ENCODE results near the gene TBC1D12.

DNA sequence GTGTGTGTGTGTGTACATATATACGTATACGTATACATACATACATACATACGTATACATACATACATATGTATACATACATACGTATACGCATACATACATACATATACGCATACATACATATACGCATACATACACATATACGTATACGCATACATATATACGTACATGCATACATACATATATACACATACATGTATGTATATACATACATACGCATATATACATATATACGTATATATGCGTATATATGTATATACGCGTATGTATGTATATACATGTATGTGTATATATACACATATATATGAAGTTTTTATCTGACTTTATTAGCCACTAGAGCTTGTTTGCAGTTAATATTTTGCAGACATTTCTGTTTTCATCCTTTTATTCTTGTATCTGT, 63.3 kb downstream of the TBC1D12 start:
- no peak for TF ChIP-seq POLR2A (IDR thresholded peaks at IDR 0.05)
- TF ChIP-seq, protein P1, sequence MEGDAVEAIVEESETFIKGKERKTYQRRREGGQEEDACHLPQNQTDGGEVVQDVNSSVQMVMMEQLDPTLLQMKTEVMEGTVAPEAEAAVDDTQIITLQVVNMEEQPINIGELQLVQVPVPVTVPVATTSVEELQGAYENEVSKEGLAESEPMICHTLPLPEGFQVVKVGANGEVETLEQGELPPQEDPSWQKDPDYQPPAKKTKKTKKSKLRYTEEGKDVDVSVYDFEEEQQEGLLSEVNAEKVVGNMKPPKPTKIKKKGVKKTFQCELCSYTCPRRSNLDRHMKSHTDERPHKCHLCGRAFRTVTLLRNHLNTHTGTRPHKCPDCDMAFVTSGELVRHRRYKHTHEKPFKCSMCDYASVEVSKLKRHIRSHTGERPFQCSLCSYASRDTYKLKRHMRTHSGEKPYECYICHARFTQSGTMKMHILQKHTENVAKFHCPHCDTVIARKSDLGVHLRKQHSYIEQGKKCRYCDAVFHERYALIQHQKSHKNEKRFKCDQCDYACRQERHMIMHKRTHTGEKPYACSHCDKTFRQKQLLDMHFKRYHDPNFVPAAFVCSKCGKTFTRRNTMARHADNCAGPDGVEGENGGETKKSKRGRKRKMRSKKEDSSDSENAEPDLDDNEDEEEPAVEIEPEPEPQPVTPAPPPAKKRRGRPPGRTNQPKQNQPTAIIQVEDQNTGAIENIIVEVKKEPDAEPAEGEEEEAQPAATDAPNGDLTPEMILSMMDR (IDR thresholded peaks at IDR 0.05) = no peak

Measured in uterus (tissue), 2 donors.